Ovary (tissue), 3 donors: ENCODE measurements around the gene EXD3.

Experiments
- EP300 ChIP-seq: sonication (generic); formaldehyde crosslinking; IDR thresholded peaks from one replicate; pipeline ENCODE4 v1.6.1; 2017; ENCODE audit warnings: antibody characterized with exemption
- POLR2A ChIP-seq: fragments of 450-650 bp; IDR thresholded peaks from one replicate; pipeline ENCODE4 v1.6.1; 2017; ENCODE audit warnings: antibody characterized with exemption, mild to moderate bottlenecking, moderate library complexity
- TF ChIP-seq, protein P1 (sequence below), 3 donors: fragments of 450-650 bp in 2 of 3; fragments of 200-600 bp in 1 of 3; IDR thresholded peaks; one replicate each; pipeline versions ENCODE4 v1.5.1 to v1.8.0; 2016 to 2022; ENCODE audit warnings: antibody characterized with exemption in 3 of 3, mild to moderate bottlenecking in 1 of 3
- donor health status: DM: no; HTN: no; CAD: no.

DNA sequence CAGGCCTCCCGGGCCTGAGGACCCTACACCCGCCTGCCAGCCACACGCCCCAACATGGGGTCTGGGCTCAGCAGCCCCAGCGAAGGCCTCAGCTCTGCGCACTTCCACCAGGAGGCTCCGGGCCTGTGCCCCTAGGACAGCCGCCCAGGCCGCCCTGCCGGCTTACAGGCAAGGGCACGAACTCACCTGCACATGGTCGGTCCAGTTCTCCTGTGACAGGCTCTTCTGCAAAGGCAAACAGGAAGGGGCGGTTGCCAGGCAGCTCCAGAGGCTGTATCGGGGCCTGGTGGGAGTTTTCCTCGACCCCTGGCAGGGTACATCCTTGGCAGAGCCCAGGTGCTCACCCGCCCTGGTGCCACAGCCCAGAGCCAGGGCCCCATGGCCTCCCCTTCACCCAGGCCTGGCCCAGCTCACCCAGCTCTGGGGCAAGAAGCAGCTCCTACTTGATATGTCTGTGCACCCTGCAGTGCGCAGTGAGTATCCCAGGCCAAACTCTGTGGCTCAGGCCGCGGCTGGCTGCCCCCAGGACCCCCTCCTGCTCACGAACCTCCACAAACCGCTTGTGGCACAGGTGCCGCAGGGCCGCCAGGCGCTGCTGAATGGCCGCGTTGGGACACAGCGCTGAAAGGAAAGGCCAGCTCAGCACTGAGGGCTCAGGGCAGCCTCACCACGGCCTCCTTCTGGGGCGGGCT lies 68.7 kb downstream of the EXD3 start:
- TF ChIP-seq, protein P1, sequence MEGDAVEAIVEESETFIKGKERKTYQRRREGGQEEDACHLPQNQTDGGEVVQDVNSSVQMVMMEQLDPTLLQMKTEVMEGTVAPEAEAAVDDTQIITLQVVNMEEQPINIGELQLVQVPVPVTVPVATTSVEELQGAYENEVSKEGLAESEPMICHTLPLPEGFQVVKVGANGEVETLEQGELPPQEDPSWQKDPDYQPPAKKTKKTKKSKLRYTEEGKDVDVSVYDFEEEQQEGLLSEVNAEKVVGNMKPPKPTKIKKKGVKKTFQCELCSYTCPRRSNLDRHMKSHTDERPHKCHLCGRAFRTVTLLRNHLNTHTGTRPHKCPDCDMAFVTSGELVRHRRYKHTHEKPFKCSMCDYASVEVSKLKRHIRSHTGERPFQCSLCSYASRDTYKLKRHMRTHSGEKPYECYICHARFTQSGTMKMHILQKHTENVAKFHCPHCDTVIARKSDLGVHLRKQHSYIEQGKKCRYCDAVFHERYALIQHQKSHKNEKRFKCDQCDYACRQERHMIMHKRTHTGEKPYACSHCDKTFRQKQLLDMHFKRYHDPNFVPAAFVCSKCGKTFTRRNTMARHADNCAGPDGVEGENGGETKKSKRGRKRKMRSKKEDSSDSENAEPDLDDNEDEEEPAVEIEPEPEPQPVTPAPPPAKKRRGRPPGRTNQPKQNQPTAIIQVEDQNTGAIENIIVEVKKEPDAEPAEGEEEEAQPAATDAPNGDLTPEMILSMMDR (IDR thresholded peaks at IDR 0.05), result no peak
- no peak for TF ChIP-seq POLR2A
- TF ChIP-seq EP300, result no peak
